Right lobe of liver (tissue), 4 donors: Measurements from ENCODE around the gene BID.

Experiments
- CTCF ChIP-seq, 4 donors: fragments of 200-600 bp in 3 of 4; fragments of 450-650 bp in 1 of 4; IDR thresholded peaks; one replicate each; pipeline versions ENCODE4 v1.5.1 to v1.8.0; 2016 to 2022; ENCODE audit warnings: antibody characterized with exemption in 4 of 4, mild to moderate bottlenecking in 2 of 4
- POLR2A ChIP-seq: fragments of 450-650 bp; IDR thresholded peaks from one replicate; pipeline ENCODE4 v1.6.1; 2017; ENCODE audit warnings: antibody characterized with exemption, mild to moderate bottlenecking
- donor health status: DM: no; HTN: no; CAD: no.
- donor health status: DM: no; HTN: no; CAD: no.
- donor health status: DM: no; HTN: yes; CAD: no.

GRCh38 chr22:17712441-17712840 lies 61.8 kb downstream of the BID start:
- TF ChIP-seq CTCF (IDR thresholded peaks at IDR 0.05) (no peak), POLR2A (no peak)
